Pancreas (tissue), 10 donors: ENCODE results near the gene SLC38A4. TPM values are rescaled to one million over a fixed set of nuclear protein-coding genes. Genes with fewer than 3 reads are reported as not detected.

Experiments used
- ATAC-seq, 4 donors: fragments of 200-7000 bp; cut with Tn5 transposase; one replicate each; pipeline versions ENCODE4 v1.8.0 to v1.9.1; 2020; ENCODE audit warnings: mild to moderate bottlenecking in 4 of 4, moderate library complexity in 4 of 4
- DNase-seq, 6 donors: peaks; one replicate each; pipeline ENCODE4 v3.0.0-alpha.2; 2020
- FAIRE-seq: peaks from 2 replicates; lab custom pipeline; 2012; peaks lifted over from hg19 to GRCh38; lab: Jason Lieb, UNC
- H3K27ac ChIP-seq, 4 donors: fragments of 200-600 bp; sonication (generic); 1 replicate in 3 of 4; 2 replicates in 1 of 4; pipeline versions ENCODE4 v1.5.0 to v1.8.0; 2020
- H3K27me3 ChIP-seq, 4 donors: fragments of 200-600 bp; one replicate each; pipeline ENCODE4 v1.8.0; 2021
- H3K36me3 ChIP-seq, 3 donors: fragments of 200-600 bp; sonication (generic) in 1 of 3; one replicate each; pipeline versions ENCODE4 v1.5.0 to v1.8.0; 2020 to 2021
- H3K4me1 ChIP-seq, 3 donors: fragments of 200-600 bp; one replicate each; pipeline ENCODE4 v1.8.0; 2021
- H3K4me3 ChIP-seq, 4 donors: fragments of 200-600 bp; sonication (generic) in 2 of 4; one replicate each; pipeline versions ENCODE4 v1.5.0 to v1.8.0; 2020 to 2021
- H3K9me3 ChIP-seq, 4 donors: fragments of 200-600 bp; one replicate each; pipeline ENCODE4 v1.8.0; 2021
- WGBS, 2 donors: extraction: QIAGEN DNeasy Blood & Tissue Kit; methylation state at CpG; one replicate each; pipeline ENCODE4 v1.1.7; 2013; 5-methylcytosine and 5-hydroxymethylcytosine counted together
- intact Hi-C, 3 donors: fragments of 100-400 bp; cut with DNase I; formaldehyde crosslinking; loops; one replicate each; pipeline versions ENCODE4 v1.11.1 to v1.14.2; 2022
- polyA plus RNA-seq, 2 donors: library from polyadenylated mRNA; stranded (reverse); fragments of 200-250 nt; gene quantifications; one replicate each; pipeline ENCODE4 v1.2.3, GENCODE V29; 2013
- total RNA-seq, 6 donors: library from RNA; stranded (reverse); fragmentation: NEBNext Ultra II Directional in 4 of 6; extraction: Animal tissue kit (Norgen Biotek cat#: 25700) in 4 of 6; gene quantifications; one replicate each; pipeline versions ENCODE4 v1.2.1 to v1.2.4, GENCODE V29; 2021 to 2023
- TF ChIP-seq, protein P1 (sequence below), 4 donors: fragments of 200-600 bp; sonication (generic) in 3 of 4; IDR thresholded peaks; one replicate each; pipeline versions ENCODE4 v1.5.0 to v1.8.0; 2021; ENCODE audit warnings: antibody characterized with exemption in 4 of 4
- donor health status: healthy with polysubstance abuse.
- donor health status: DM: no; HTN: no; CAD: no; lungs with moderate emphysema.
- donor health status: DM: no; HTN: no; CAD: no.
- donor health status: control.
- donor health status: control.
- donor health status: Bipolar disorder and iron deficiency.
- donor health status: DM: yes; HTN: yes; CAD: no.
- donor health status: DM: no; HTN: no; CAD: no.
- donor health status: DM: no; HTN: no; CAD: no.
- donor health status: DM: yes; HTN: yes; CAD: no.

The SLC38A4 gene
- total and polyA plus RNA-seq, 8 donors, result 2.1 to 15.9 (median 6.3) TPM

DNA sequence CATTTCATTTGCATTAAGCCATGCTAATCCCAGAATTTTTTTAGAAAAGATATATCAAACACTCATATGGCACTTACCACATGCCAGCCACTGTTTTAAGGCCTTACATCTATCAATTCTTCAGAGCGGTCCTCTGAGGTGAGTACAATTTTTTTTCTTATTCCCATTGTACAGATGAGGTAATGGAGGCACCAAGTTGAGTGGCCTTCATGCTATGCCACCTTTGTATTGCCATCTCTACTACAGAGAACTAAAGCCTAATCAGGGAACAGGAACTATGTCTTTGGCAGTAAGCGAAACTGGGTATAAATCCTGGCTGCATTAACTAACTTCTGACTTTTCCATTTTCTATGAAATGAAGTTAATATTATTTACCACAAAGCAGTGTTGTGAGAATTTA lies 27.1 kb downstream of the SLC38A4 start:
- WGBS, 2 donors, result 98 to 99% methylated on average over 2 of the region's 2 CpGs

GRCh38 chr12:46798056-46798455 lies 27.7 kb downstream of the SLC38A4 start:
- FAIRE-seq, result no peak
- ATAC-seq, result no peak

More for the DNA sequence above, 27.1 kb downstream of the SLC38A4 start:
- intact Hi-C loops, result no loop called here
- TF ChIP-seq, protein P1, sequence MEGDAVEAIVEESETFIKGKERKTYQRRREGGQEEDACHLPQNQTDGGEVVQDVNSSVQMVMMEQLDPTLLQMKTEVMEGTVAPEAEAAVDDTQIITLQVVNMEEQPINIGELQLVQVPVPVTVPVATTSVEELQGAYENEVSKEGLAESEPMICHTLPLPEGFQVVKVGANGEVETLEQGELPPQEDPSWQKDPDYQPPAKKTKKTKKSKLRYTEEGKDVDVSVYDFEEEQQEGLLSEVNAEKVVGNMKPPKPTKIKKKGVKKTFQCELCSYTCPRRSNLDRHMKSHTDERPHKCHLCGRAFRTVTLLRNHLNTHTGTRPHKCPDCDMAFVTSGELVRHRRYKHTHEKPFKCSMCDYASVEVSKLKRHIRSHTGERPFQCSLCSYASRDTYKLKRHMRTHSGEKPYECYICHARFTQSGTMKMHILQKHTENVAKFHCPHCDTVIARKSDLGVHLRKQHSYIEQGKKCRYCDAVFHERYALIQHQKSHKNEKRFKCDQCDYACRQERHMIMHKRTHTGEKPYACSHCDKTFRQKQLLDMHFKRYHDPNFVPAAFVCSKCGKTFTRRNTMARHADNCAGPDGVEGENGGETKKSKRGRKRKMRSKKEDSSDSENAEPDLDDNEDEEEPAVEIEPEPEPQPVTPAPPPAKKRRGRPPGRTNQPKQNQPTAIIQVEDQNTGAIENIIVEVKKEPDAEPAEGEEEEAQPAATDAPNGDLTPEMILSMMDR (IDR thresholded peaks at IDR 0.05), result no peak
- Histone ChIP-seq H3K27me3 (no peaks in the 10 kb centered on the region), H3K36me3 (no peaks in the 10 kb centered on the region), H3K4me1 (peaks cover 0 to 9% (median 5%) of the 10 kb centered on the region in 3 donors), H3K9me3 (no peaks in the 10 kb centered on the region), H3K27ac (no peak overlapping the region), H3K4me3 (no peak overlapping the region)
- FAIRE-seq, result no peak
- DNase-seq, result no peak
- ATAC-seq, result no peak

DNA sequence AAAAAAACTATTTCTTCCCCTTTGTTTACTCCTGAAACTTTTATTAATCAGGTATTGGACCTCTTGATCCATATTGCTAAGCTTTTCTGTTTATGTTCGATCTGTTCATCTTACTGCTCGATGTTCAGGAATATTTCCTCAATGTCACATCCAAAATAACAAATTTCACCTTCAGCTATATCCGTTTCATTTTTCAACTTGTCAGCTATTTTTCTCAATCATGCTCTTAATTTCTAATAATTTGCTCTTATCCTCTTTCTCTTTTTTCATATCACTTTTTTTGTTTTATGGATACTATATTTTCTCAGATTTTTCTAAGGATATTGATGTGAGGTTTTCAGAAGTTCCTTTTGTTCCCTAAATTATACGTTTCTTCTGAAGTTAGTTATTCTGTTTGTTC lies 29.8 kb downstream of the SLC38A4 start:
- no peak for FAIRE-seq
- peaks cover 0 to 7% (median 3%) of the 10 kb centered on the region in 3 donors for H3K4me1 ChIP-seq
- H3K9me3 ChIP-seq, result no peaks in the 10 kb centered on the region
- no peaks in the 10 kb centered on the region for H3K27me3 ChIP-seq
- 92 to 96% methylated on average over 4 of the region's 4 CpGs for WGBS, 2 donors
- DNase-seq, result no peak
- H3K27ac ChIP-seq, result no peak overlapping the region
- TF ChIP-seq, protein P1 (IDR thresholded peaks at IDR 0.05), result no peak
- H3K36me3 ChIP-seq, result no peaks in the 10 kb centered on the region
- ATAC-seq, result no peak
- intact Hi-C loops, result no loop called here
- no peak overlapping the region for H3K4me3 ChIP-seq

More at GRCh38 chr12:46798056-46798455, 27.7 kb downstream of the SLC38A4 start:
- TF ChIP-seq, protein P1 (IDR thresholded peaks at IDR 0.05), result no peak
- Histone ChIP-seq H3K4me3 (no peak overlapping the region), H3K27ac (no peak overlapping the region), H3K9me3 (no peaks in the 10 kb centered on the region), H3K36me3 (no peaks in the 10 kb centered on the region), H3K27me3 (no peaks in the 10 kb centered on the region), H3K4me1 (peaks cover 0 to 9% (median 5%) of the 10 kb centered on the region in 3 donors)
- WGBS, 2 donors, result 95 to 99% methylated on average over 2 of the region's 2 CpGs
- intact Hi-C loops, result no loop called here
- DNase-seq, result no peak

DNA sequence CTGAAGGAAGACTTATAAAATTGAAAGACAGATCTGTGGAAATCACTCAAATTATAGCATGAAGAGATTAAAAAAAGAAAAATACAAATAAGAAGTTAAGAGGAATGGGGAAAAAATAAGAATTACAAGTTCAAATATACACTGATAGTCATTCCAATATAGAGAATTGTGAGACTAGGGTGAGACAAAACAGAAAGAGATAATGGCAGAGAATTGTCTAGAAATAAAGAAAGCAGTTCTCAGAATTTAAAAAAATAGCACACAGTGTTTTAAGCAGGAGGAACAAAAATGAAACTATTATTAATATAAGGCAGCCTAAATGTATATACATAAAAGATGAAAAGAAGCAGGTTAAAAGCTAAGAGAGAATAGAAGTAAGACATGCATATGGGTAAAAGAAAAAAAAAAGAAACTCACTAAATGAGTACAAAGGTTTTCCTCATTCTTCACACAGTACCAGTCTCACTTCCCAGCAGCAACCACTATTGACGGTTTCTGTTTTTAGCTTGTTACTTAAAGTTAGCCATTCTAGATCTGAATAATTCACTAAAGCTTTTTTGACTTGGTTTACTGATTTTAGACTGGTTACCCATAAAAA lies 31.1 kb downstream of the SLC38A4 start:
- Histone ChIP-seq H3K27ac (no peak overlapping the region), H3K4me3 (no peak overlapping the region), H3K4me1 (no peaks in the 10 kb centered on the region), H3K9me3 (no peaks in the 10 kb centered on the region), H3K36me3 (no peaks in the 10 kb centered on the region), H3K27me3 (no peaks in the 10 kb centered on the region)
- ATAC-seq, result no peak
- WGBS, 2 donors, result 85 to 90% methylated on average over 1 of the region's 1 CpG
- TF ChIP-seq, protein P1 (IDR thresholded peaks at IDR 0.05), result no peak
- DNase-seq, result no peak
- FAIRE-seq, result no peak
- intact Hi-C loops, result no loop called here

- DNase-seq, result no peak
- Histone ChIP-seq H3K27me3 (no peaks in the 10 kb centered on the region), H3K4me1 (peaks cover 0 to 2% (median 0%) of the 10 kb centered on the region in 3 donors), H3K4me3 (no peak overlapping the region), H3K27ac (no peak overlapping the region), H3K36me3 (no peaks in the 10 kb centered on the region), H3K9me3 (no peaks in the 10 kb centered on the region)
- ATAC-seq, result peak in 1 of 4 donors; percentile 43
- TF ChIP-seq, protein P1 (IDR thresholded peaks at IDR 0.05), result no peak
- no peak for FAIRE-seq
- 85 to 86% methylated on average over 3 of the region's 3 CpGs for WGBS, 2 donors
- intact Hi-C loops, result no loop called here
Measured at GRCh38 chr12:46792925-46793324, 32.9 kb downstream of the SLC38A4 start.
